KBM-7 (cell line): ENCODE results near the gene DDI2.

Experiments
- DNase-seq: peaks from one replicate; pipeline ENCODE4 v3.0.0-alpha.2; 2015
- in situ Hi-C: fragments of 300-500 bp; cut with MboI; formaldehyde crosslinking; loops from 2 replicates; pipeline ENCODE4 v1.14.3; 2020; ENCODE audit warnings: low sequenced_read_pairs, low pct_unique_long_range_greater_than_20kb, mixed read lengths

Gene DDI2

DNA sequence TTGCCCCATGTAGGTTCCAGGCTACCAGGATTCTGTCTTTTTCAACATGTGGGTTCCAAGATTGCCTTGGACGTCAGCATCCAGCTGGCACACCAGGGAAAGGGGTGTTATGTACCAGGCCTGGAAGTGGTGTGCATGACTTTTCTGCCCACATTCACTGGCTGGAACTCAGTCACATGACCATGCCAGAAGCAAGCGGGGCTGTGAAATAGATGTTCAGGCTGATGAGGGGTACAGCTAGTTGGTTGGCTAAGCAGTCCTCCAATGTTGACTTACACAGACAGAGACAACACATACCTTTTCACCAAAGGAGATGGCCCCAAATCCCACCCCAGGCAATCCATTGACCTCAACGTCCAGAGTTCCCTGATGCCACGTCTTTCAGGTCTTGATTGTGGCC is 52.6 kb downstream of the DDI2 start:
- in situ Hi-C loops = no loop called here
- no peak for DNase-seq

DNA sequence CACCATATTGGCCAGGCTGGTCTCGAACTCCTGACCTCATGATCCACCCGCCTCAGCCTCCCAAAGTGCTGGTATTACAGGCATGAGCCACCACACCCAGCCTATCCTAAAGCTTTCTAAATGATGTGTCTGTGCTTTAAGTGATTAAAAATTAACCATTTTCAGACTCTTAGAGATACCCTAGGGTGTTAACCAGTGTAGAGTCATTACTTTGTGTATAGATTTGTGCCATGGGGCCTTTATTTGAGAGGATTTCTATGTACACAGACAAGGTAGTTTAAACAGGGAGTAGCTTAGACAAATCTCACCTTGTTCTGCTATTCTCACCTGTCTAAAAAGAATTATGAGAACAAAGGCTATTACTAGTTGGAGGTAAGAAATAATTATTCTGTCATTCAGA is 54.2 kb downstream of the DDI2 start:
- no peak for DNase-seq
- in situ Hi-C loops = no loop called here

DNA sequence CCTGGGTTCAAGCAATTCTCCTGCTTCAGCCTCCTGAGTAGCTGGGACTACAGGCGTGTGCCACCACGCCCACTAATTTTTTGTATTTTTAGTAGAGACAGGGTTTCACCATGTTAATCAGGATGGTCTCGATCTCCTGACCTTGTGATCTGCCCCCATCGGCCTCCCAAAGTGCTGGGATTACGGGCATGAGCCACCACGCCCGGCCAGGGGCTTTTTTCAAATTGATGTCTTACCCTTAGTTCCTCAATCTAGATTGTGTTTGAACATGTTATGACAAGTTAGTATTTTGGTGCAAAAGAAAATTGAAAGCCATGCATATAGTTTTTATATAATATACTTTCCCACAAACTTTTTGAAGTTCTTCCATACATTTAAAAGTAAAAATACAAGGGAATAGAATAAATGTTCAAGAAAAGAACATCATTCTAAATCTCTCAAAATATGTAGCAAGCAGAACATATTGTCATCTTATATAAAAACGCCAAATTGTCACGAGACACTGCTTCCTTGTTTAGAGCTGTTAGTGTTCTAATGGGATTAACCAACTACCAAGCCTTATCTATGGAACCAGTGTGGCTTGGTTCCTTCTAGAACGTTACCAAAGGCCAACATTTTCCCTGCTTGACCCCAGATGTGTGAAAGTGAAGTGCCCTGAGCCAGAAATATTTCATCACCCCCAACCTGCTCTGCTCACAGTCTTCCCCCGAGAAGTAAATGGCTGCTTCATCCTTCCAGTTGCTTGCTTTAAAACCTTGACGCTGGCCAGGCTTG is 57.3 kb downstream of the DDI2 start:
- DNase-seq = peak; percentile 80
- in situ Hi-C loops = no loop called here

DNA sequence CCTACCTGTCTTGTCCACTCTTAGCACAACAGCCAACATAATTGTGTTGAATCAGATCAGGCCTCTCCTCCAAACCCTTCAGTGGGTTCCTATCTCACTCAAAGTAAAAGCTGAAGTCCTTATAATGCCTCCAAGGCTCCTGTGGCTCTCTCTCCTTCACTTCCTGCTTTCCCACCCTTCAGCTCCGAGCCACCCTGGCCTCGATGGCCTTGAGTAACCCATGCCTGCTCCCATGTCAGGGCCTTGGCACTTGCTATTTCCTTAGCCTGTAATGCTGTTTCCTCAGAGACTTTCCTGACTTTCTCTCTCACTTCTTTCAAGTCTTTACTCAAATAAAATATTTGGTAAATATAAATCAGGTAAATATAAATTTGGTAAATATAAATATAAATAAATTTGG is 58.8 kb downstream of the DDI2 start:
- no peak for DNase-seq
- in situ Hi-C loops = no loop called here

DNA sequence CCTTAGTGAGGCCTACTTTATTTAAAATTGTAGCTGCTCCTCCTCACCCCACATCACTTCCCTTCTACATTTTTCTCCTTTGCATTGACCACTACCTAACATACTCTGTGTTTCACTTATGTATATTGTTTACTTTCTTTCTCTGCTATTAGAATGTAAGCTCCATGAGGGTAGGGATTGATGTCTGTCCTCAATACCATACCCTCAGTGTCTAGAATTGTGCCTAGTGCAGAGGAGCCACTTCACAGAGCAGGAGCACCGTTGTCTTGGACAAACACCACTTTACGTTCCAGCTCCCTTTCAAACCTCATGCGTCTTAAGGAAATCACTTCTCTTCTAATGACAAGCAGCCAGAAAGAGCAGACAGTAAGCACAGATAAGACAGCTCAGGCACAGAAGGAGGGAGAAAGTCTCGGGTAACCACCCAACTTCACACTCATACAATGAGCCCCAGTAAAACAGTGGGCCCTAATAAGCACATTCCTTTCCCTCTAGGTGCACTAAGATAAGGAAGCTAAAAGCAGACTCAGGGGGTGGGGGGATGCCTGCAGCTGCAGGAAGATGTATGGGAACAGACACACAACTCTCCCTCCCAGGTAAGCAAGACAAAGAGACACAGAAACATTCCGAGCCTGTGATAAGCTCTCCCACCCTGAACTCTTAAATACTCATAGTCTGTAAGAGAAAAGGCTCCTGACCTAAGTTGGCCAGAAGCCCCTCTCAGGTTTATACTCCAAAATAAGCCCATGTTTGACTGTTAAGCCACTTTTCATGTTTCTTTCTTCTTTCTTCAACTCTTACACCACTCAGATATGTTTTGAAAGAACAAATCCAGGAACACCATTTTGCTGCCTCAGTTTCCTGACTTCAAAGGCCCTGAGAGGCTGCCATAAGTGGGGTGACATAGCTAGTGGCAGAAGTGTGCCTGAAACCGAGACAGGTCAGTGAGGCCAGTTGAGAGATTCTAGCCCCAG is 59.7 kb downstream of the DDI2 start:
- in situ Hi-C loops = no loop called here

DNA sequence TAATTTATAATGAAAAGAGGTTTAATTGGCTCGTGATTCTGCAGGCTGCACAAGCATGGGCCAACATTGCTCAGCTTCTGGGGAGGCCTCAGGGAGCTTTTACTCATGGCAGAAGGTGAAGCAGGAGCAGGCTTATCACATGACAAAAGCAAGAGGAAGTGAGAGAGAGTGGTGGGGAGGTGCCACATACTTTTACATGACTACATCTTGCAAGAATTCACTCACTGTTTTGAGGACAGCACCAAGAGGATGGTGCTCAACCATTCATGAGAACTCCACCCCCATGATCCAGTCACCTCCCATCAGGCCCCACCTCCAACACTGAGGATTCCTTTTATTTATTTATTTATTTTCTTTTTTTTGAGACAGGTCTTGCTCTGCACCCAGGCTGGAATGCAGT is 61.3 kb downstream of the DDI2 start:
- in situ Hi-C loops = no loop called here
- DNase-seq = peak; percentile 58

More for the DNA sequence above, 59.7 kb downstream of the DDI2 start:
- DNase-seq = no peak

DNA sequence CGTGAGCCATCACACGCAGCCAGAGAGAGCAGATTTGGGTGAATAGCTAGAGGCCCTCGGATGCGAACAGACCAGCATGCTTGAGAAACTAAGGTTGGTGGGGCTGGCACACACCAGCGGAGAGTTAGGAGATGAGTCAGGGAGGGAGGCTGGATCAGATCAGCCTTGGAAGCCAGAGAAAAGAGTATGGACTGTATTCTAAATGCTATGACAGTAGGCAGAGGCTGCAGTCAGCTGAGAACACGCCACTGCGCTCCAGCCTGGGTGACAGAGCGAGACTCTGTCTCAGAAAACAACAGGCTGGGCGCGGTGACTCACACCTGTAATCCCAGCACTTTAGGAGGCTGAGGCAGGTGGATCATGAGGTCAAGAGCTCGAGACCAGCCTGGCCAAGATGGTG is 62.9 kb downstream of the DDI2 start:
- no peak for DNase-seq
- in situ Hi-C loops = no loop called here

DNA sequence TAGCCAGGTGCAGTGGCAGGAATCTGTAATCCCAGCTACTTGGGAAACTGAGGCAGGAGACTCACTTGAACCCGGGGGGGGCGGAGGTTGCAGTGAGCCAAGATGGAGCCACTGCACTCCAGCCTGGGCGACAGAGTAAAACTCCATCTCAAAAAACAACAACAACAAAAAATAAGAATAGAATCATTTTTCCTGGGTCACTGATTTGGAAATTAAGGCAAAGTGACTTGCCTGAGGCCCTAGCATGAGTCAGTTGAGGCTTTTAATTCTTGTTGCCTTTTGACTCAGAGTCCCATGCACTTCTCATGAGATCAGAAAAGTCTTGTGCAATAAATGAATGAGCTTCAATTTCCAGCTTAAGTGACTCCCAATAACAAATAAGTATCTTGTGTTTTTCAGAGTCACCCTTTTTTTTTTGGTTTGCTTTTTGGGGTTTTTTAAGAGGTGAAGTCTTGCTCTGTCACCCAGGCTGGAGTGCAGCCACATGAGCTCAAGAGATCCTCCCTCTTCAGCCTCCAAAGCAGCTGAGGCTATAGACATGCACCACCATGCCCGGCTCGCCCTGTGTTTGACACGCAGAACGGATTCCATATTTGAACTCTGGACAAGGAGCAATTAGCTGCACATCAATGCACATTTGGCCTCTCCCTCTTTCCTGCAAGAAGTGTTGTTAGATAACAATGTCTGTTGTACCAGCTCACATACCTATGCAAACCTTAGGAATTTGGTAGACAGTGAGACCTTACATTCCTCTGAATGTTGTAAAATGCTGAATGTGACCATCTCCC is 63.5 kb downstream of the DDI2 start:
- no peak for DNase-seq
- in situ Hi-C loops = no loop called here

DNA sequence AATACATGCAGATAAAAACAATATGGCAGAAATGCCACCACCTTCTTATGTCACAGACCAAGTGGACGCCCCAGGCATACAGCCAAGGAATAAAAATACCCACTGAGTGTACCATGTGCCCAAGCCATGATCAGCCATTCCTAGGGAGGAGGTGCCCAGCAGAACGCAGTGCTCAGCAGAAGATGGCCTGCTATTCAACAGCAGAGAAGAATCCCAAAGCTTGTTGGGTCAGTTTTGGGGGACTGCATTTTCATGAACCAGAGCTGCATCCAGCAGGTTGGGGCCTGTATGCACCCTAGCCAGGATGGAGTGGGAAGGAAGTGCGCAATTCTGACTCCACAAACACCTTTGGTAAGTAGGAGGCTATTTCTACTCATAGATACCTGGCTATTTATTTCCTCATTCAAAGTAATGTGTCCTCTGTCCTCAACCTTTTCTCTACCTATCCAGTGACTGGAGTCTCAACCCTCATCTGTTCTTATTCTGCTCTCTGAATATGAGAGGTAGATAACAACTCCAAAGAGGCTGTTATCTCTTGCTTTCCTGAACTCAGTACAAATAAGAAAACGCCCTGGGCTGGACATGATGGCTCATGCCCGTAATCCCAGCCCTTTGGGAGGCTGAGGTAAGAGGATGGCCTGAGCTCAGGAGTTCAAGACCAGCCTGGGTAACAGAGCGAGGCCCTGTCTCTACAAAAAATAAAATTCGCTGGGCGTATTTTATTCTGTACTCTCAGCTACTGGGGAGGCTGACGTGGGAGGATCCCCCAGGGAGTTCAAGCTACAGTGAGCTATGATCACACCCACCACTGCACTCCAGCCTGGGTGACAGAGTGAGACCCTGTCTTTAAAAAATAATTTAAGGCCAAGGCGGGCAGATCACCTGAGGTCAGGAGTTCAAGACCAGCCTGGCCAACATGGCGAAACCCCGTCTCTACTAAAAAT is 64.4 kb downstream of the DDI2 start:
- in situ Hi-C loops = no loop called here
- DNase-seq = no peak

DNA sequence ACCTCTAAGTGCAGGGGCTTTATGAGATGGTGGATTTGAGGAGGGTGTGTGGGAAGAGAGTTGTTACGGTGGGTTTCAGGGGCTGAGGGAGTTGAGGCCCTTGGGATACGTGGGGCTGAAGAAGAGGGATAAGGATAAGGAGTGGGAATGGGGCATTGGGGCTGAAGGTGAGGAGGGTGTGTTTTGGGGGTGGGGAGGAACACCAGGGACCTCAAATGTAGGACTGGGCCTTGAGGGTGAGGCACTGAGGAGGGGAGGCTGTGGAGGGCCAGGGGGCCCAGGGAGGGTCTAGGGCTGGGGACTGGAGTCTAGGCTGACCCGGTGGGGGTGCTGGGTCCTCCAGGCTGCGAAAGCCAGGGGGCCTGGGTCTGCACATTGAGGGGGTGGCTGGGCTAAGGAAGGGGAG is 65.7 kb downstream of the DDI2 start:
- no peak for DNase-seq
- in situ Hi-C loops = no loop called here

DNA sequence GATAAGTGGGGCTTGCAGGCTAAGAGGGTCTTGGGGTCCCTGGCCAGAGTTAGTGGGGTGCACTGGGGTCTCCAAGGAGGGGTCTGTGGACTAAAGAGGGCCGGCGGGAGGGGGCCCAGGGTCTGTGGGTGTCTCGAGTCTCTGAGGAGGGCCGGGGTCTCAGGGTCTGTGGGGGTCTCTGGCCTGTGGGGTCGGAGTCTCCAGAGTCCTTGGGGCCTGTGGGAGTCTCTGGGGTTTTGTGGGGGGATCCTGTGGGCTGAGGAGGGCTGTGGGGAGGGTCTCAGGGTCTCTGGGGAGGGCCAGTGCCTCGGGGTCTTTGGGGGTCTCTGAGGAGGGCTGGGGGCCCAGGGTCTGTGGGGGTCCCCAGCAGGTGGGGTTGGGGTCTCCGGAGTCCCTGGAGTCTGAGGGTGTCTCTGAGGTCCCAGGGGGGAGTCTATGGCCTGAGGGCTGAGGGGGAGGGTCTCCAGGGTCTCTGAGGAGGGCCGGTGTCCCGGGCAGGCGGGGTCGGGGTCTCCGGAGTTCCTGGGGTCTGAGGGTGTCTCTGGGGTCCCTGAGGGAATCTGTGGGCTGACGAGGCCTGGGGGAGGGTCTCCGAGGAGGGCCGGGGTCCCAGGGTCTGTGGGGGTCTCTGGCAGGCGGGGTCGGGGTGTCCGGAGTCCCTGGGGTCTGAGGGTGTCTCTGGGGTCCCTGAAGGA is 66.2 kb downstream of the DDI2 start:
- DNase-seq = no peak
- in situ Hi-C loops = no loop called here

DNA sequence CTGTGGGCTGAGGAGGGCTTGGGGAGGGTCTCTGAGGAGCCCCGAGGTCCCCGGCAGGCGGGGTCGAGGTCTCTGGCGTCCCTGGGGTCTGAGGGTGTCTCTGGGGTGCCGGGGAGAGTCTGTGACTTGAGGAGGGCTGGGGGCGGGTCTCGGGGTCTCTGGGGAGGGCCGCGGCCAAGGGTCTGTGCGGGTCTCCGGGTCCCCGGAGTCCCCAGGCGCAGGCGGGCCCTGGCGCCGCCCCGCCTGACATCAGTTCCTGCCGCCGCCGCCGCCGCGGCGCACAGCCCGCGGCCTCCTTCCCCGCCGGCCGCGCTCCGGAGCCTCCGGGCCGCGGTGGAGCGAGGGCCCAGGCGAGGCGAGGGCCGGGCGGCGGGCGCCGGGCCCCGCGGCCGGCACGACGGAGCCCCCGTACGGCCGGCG is 66.8 kb downstream of the DDI2 start, which contains the start of gene PLEKHM2:
TSS of gene PLEKHM2 (plus strand) at position 279 of the 420 bp plus-strand sequence. CDS start 239 bp downstream, outside the sequence.
- in situ Hi-C loops = no loop called here
- DNase-seq = no peak

DNA sequence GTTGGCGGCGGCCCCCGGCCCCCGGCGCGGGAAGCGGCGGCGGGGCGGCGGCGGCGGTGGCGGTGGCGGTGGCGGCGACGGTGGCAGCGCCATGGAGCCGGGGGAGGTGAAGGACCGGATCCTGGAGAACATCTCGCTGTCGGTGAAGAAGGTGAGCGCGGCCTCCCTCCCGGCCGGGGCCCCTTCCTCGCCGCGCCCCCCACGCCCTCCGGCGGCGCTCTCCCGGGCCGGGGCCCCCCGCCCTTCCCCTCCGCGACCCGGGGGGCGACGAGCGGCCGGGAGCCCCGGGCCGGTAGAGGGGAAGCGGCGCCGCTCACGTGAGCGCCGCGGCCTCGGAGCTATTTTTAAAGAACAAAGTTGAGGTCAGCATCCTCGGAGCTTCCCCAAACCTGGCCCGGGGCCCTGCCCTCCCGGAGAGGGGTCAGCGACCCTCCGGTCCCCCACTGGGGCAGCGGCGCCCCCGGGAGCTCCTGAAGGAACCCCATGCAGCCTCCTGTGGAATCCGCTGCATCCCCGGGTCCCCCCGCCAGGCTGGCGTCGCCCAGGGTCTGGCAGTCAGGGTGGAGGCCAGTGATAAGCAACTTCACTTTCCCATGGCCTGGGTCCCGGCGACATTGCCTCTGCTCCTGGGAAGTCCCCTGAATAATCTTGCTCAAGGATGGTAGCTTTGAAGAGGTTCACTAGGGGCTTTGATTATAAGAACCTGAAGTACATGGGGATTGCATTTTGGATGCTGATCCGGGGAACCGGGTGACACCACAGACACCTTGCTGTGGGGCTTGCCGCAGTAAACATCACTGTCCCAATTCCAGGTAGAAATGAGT is 67.4 kb downstream of the DDI2 start:
- DNase-seq = peak; percentile 57
- in situ Hi-C loops = no loop called here

DNA sequence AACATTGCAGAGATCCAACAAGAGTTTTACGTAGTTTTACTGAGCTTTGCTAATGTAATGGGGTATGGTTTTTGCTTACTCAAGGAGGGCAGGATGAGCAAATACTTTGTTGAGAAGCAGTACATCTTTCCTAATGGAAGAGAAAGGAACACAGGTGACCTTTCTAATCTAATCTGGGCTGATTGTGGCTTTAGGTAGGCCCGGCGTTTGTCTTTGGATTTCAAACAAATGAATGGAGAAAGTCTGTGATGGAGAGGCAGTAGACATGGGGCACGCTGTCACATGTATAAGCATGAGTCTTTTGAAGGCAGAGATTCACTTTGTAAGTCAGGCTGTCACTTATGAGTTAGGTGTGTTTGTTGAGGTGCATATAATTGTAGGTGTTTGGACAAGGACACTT is 68.6 kb downstream of the DDI2 start:
- in situ Hi-C loops = no loop called here
- DNase-seq = no peak

DNA sequence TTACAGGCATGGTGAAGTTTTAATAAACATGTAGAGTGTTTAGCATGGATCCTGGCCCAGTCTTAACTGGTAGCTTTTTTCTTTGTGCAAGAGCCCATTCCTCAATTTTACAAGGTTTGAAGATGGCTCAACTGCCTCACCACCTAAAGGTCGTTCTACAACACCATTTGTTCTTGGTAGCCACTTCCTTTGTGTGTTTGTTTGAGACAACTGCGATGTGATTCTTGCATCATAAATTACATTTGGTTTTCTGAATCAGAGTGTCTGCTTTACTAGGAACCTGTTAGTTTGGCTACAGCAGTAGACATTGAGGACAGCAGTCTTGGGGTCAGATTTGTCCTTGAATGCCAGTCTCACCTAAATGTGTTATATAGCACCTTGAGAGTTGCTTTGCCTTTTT is 70.2 kb downstream of the DDI2 start:
- in situ Hi-C loops = no loop called here
- no peak for DNase-seq

DNA sequence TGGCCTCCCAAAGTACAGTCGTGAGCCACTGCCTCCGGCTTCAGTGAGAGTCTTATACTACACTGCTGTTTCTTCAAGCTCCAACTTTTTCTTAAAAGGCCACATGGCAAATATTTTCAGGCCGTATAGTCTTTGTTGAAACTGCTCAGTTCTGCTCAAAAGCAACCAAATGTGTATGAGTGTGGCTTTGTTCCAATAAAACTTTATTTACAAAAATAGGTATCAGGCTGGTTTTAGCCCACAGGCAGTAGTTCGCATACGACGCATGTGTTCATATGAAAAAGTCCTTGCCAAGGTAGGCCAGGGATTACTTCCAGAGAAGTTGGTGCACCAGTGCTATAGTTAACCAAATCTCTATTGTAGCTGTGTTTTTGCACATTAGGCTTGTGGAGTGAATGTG is 73.1 kb downstream of the DDI2 start:
- in situ Hi-C loops = no loop called here
- DNase-seq = no peak

DNA sequence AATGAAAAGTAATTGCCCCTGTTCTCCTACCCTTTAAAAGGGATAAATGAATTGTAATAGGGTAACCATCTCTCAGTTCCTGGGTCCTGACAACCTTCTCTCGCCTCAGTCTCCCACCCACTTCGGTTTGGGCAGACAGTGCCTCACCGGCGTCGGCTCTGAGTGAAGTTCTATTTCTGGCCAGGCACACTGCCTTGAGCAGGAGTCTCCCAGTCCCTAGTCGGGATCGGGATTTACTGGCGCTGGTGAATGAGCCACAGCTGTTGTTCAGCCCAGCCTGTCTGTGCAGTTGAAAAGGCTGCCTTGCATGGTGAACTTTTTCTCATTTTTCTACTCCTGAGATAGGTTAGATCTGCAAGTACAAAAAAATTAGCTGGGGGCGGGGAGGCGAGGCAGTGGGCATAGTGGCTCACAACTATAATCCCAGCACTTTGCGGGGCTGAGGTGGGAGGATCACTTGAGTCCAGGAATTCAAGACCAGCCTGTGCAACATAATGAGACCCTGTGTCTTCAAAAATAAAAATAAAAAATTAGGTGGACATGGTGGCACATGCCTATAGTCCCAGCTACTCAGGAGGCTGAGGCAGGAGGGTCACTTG is 74.3 kb downstream of the DDI2 start:
- in situ Hi-C loops = no loop called here
- no peak for DNase-seq
